Astrocyte of the cerebellum (primary cell): ENCODE data around the gene UGT1A9.

Source experiments
- DNase-seq: peaks from one replicate; pipeline ENCODE4 v3.0.0-alpha.2; 2011; ENCODE audit warnings: low read depth
- H3K4me3 ChIP-seq: 2 replicates; pipeline ENCODE4 v1.5.1; 2011; ENCODE audit warnings: mild to moderate bottlenecking, low read depth, low read length, moderate library complexity
- CTCF ChIP-seq: IDR thresholded peaks from 2 replicates; pipeline ENCODE4 v1.5.1; 2012; ENCODE audit warnings: low read length, low read depth, moderate library complexity, mild to moderate bottlenecking; ENCODE audit errors: missing control alignments
- in situ Hi-C: cut with HindIII; loops from 2 replicates; pipeline ENCODE4 v1.10.0; 2017; ENCODE audit warnings: low sequenced_read_pairs

UGT1A9 gene

GRCh38 chr2:233663911-233664310 is 7.8 kb upstream of the UGT1A9 start:
- in situ Hi-C loops: no loop called here
- no peak for DNase-seq
- no peak for TF ChIP-seq CTCF
- no peak overlapping the region for H3K4me3 ChIP-seq

GRCh38 chr2:233668605-233669260 is 3.0 kb upstream of the UGT1A9 start:
- DNase-seq: no peak
- TF ChIP-seq CTCF: no peak
- no peak overlapping the region for H3K4me3 ChIP-seq
- in situ Hi-C loops: no loop called here

GRCh38 chr2:233672886-233673285 is 1.2 kb downstream of the UGT1A9 start:
- in situ Hi-C loops: no loop called here
- no peak for DNase-seq
- H3K4me3 ChIP-seq: no peak overlapping the region
- no peak for TF ChIP-seq CTCF

GRCh38 chr2:233673896-233674295 is 2.2 kb downstream of the UGT1A9 start:
- DNase-seq: no peak
- in situ Hi-C loops: no loop called here
- H3K4me3 ChIP-seq: no peak overlapping the region
- TF ChIP-seq CTCF: no peak

- no peak overlapping the region for H3K4me3 ChIP-seq
- in situ Hi-C loops: no loop called here
- no peak for TF ChIP-seq CTCF
- no peak for DNase-seq
Observed at GRCh38 chr2:233674314-233674713, 2.6 kb downstream of the UGT1A9 start.

GRCh38 chr2:233674995-233675394 is 3.3 kb downstream of the UGT1A9 start:
- TF ChIP-seq CTCF: no peak
- no peak overlapping the region for H3K4me3 ChIP-seq
- in situ Hi-C loops: no loop called here
- DNase-seq: no peak
